Effector CD8-positive, alpha-beta T cell (primary cell): ENCODE results near the gene TMEM143.
A peak's percentile ranks its signal among the peaks of the same experiment; 100 is the strongest.
"Not testable (repeated sequence)": the region's sequence is repeated elsewhere in the genome, so short reads cannot be mapped to it uniquely, and the experiment has no call there.

ENCODE experiments used
- DNase-seq: peaks from one replicate; lab custom pipeline; 2025; lab: John Stamatoyannopoulos, UW

The TMEM143 gene

GRCh38 chr19:48296963-48297734 lies 66.6 kb downstream of the TMEM143 start:
- no peak for DNase-seq

GRCh38 chr19:48295458-48295857 lies 68.3 kb downstream of the TMEM143 start:
- no peak for DNase-seq

GRCh38 chr19:48292798-48293197 lies 70.9 kb downstream of the TMEM143 start:
- no peak for DNase-seq

GRCh38 chr19:48291489-48291815 lies 72.3 kb downstream of the TMEM143 start:
- not testable (repeated sequence) for DNase-seq

- DNase-seq: peak; percentile 57
Observed at GRCh38 chr19:48290771-48291488, 72.8 kb downstream of the TMEM143 start.

GRCh38 chr19:48290401-48290770 lies 73.4 kb downstream of the TMEM143 start:
- no peak for DNase-seq

- no peak for DNase-seq
Observed at GRCh38 chr19:48287748-48288147, 76.0 kb downstream of the TMEM143 start.

GRCh38 chr19:48284896-48285295 lies 78.8 kb downstream of the TMEM143 start:
- no peak for DNase-seq

GRCh38 chr19:48283908-48284307 lies 79.8 kb downstream of the TMEM143 start:
- DNase-seq: no peak
